SK-N-SH treated with all-trans-retinoic acid at 6 μM for 48 hours (cell line): ENCODE data around the gene ZMIZ1.

Experiments used
- ATAC-seq: fragments of 200-7000 bp; cut with Tn5 transposase; 3 replicates; pipeline ENCODE4 v1.9.1; 2020; ENCODE audit warnings: mild to moderate bottlenecking, moderate library complexity
- ARNTL ChIP-seq: fragments of 450-650 bp; formaldehyde crosslinking; IDR thresholded peaks from 2 replicates; pipeline ENCODE4 v1.5.0; 2020; ENCODE audit warnings: low read depth, mild to moderate bottlenecking, moderate library complexity, borderline replicate concordance
- BACH2 ChIP-seq: fragments of 250-450 bp; sonication (Bioruptor Pico); IDR thresholded peaks from 2 replicates; pipeline ENCODE4 v1.9.0; 2021; ENCODE audit warnings: mild to moderate bottlenecking, borderline replicate concordance
- CREB5 ChIP-seq: fragments of 250-450 bp; sonication (Bioruptor Pico); IDR thresholded peaks from 2 replicates; pipeline ENCODE4 v1.5.1; 2020; ENCODE audit warnings: low read depth, mild to moderate bottlenecking, moderate library complexity
- CSDC2 ChIP-seq: fragments of 250-450 bp; sonication (Bioruptor Pico); IDR thresholded peaks from 2 replicates; pipeline ENCODE4 v1.5.0; 2020; ENCODE audit warnings: mild to moderate bottlenecking, moderate library complexity
- ISL1 ChIP-seq: fragments of 250-450 bp; sonication (Bioruptor Pico); IDR thresholded peaks from 2 replicates; pipeline ENCODE4 v2.1.2; 2022; ENCODE audit warnings: mild to moderate bottlenecking, moderate library complexity
- OSR1 ChIP-seq: fragments of 250-450 bp; sonication (Bioruptor Pico); IDR thresholded peaks from 2 replicates; pipeline ENCODE4 v1.8.0; 2022; ENCODE audit warnings: moderate library complexity, mild to moderate bottlenecking, inconsistent platforms
- PPARA ChIP-seq: fragments of 250-450 bp; sonication (Bioruptor Pico); IDR thresholded peaks from 2 replicates; pipeline ENCODE4 v1.5.0; 2020; ENCODE audit warnings: mild to moderate bottlenecking, borderline replicate concordance
- RARB ChIP-seq: fragments of 250-450 bp; sonication (Bioruptor Pico); IDR thresholded peaks from 2 replicates; pipeline ENCODE4 v1.8.0; 2021; ENCODE audit warnings: mild to moderate bottlenecking, moderate library complexity
- SNAI2 ChIP-seq: fragments of 250-450 bp; sonication (Bioruptor Pico); IDR thresholded peaks from 2 replicates; pipeline ENCODE4 v1.5.0; 2020; ENCODE audit warnings: mild to moderate bottlenecking, moderate library complexity
- TCF4 ChIP-seq: fragments of 250-450 bp; sonication (Bioruptor Pico); IDR thresholded peaks from 2 replicates; pipeline ENCODE4 v1.8.0; 2021; ENCODE audit warnings: mild to moderate bottlenecking, moderate library complexity, borderline replicate concordance
- TOX ChIP-seq: fragments of 250-450 bp; sonication (Bioruptor Pico); IDR thresholded peaks from 2 replicates; pipeline ENCODE4 v1.8.0; 2021; ENCODE audit warnings: mild to moderate bottlenecking, moderate library complexity, borderline replicate concordance
- TSHZ2 ChIP-seq: fragments of 250-450 bp; sonication (Bioruptor Pico); IDR thresholded peaks from 2 replicates; pipeline ENCODE4 v1.5.0; 2020; ENCODE audit warnings: mild to moderate bottlenecking, moderate library complexity
- ZC3H10 ChIP-seq: fragments of 250-450 bp; sonication (Bioruptor Pico); IDR thresholded peaks from 2 replicates; pipeline ENCODE4 v1.5.1; 2021; ENCODE audit warnings: mild to moderate bottlenecking, moderate library complexity
- ZNF565 ChIP-seq: fragments of 450-650 bp; formaldehyde crosslinking; conservative IDR thresholded peaks from 2 replicates; pipeline ENCODE4 v1.5.0; 2020; ENCODE audit warnings: low read depth, mild to moderate bottlenecking, moderate library complexity
- ZNF70 ChIP-seq: fragments of 450-650 bp; formaldehyde crosslinking; IDR thresholded peaks from 2 replicates; pipeline ENCODE4 v1.5.0; 2020; ENCODE audit warnings: mild to moderate bottlenecking, moderate library complexity
- ZNF8 ChIP-seq: fragments of 450-650 bp; formaldehyde crosslinking; IDR thresholded peaks from 2 replicates; pipeline ENCODE4 v1.5.0; 2020; ENCODE audit warnings: mild to moderate bottlenecking, moderate library complexity
- TF ChIP-seq, protein P1 (sequence below): fragments of 250-450 bp; sonication (Bioruptor Pico); IDR thresholded peaks from 2 replicates; pipeline ENCODE4 v1.8.0; 2021; ENCODE audit warnings: low read depth, mild to moderate bottlenecking, moderate library complexity, borderline replicate concordance
- TF ChIP-seq, protein P2 (sequence below): fragments of 250-450 bp; sonication (Bioruptor Pico); IDR thresholded peaks from 2 replicates; pipeline ENCODE4 v1.5.1; 2021; ENCODE audit warnings: mild to moderate bottlenecking, moderate library complexity
- TF ChIP-seq, protein P3 (sequence below): fragments of 250-450 bp; sonication (Bioruptor Pico); IDR thresholded peaks from 2 replicates; pipeline ENCODE4 v1.8.0; 2020; ENCODE audit warnings: mild to moderate bottlenecking, moderate library complexity, borderline replicate concordance

ZMIZ1 gene

GRCh38 chr10:79026806-79027146, 42.0 kb upstream of the ZMIZ1 start (continued):
- TF ChIP-seq ZNF70 (CRISPR knock-in tag) (no peak), CSDC2 (no peak), ZNF8 (CRISPR knock-in tag) (no peak), BACH2 (CRISPR knock-in tag) (no peak)
- TF ChIP-seq, protein P1, sequence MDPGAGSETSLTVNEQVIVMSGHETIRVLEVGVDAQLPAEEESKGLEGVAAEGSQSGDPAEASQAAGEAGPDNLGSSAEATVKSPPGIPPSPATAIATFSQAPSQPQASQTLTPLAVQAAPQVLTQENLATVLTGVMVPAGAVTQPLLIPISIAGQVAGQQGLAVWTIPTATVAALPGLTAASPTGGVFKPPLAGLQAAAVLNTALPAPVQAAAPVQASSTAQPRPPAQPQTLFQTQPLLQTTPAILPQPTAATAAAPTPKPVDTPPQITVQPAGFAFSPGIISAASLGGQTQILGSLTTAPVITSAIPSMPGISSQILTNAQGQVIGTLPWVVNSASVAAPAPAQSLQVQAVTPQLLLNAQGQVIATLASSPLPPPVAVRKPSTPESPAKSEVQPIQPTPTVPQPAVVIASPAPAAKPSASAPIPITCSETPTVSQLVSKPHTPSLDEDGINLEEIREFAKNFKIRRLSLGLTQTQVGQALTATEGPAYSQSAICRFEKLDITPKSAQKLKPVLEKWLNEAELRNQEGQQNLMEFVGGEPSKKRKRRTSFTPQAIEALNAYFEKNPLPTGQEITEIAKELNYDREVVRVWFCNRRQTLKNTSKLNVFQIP (CRISPR knock-in tag), result no peak

DNA sequence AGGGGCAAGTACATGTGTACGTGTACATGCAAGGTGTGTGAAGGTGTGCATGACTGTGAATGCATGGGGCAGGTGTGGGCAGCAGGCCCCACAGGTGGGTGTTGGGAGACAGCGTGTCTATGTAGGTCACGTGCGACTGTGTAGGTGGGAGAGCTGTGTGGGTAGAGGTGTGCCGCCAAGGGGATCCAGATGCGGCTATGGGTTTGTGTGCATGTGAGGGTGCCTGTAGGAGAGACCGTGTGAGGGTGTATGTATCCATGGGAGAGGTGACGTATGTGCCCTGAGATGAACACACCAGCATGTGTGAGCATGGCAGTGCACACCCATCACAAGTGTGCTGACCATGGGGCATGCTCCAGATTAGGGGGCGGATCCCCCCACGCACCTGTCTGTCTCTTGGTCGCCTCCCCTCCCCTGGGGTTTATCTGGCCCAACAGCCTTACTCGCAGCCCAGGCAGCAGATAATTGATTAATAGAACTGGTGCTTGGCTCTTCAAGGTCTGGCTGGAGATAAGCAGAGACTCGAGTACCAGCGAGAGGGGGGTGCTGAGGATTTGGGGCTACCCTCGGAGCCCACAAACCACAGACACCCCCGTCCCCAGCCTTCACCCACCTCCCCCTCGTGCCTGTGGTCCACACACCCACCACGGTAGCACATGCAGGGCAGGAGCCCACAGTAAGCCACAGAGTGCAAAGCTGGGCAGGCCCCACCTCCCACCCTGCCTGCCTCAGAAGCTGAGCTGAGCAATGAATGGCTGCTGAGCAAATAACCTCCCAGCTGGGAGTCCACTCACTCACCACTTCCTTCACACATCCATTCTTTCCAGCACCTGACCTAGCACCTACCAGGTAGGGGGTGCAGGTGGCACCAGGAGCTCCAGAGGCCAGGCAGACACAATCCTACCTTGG, 41.4 kb upstream of the ZMIZ1 start:
- ATAC-seq, result no peak
- no peak for TF ChIP-seq CREB5 (CRISPR knock-in tag)

DNA sequence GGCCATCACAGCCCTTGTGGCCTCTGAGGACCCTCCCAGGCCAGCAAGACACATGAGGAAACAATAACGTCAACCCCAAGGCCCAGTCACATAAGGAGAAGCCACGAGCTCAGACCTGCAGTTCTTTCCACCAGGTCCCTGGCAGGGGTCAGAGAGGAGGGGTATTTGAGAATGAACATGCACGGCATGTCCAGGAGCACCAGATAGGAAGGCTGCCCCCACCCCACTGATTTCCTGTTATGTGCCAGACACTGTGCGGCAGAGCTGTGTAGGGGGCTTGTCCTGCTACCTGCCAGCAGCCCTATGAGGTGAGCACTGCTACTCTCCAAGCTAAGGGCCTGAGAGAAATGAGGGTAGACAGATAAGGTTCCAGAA, 40.7 kb upstream of the ZMIZ1 start:
- no peak for ATAC-seq
- TF ChIP-seq TOX (CRISPR knock-in tag) (no peak), OSR1 (CRISPR knock-in tag) (no peak), TCF4 (CRISPR knock-in tag) (no peak), ZNF70 (CRISPR knock-in tag) (no peak), ZC3H10 (no peak), BACH2 (CRISPR knock-in tag) (no peak), CSDC2 (no peak), PPARA (CRISPR knock-in tag) (no peak), TSHZ2 (CRISPR knock-in tag) (no peak), ISL1 (CRISPR knock-in tag) (no peak)
- TF ChIP-seq, protein P2, sequence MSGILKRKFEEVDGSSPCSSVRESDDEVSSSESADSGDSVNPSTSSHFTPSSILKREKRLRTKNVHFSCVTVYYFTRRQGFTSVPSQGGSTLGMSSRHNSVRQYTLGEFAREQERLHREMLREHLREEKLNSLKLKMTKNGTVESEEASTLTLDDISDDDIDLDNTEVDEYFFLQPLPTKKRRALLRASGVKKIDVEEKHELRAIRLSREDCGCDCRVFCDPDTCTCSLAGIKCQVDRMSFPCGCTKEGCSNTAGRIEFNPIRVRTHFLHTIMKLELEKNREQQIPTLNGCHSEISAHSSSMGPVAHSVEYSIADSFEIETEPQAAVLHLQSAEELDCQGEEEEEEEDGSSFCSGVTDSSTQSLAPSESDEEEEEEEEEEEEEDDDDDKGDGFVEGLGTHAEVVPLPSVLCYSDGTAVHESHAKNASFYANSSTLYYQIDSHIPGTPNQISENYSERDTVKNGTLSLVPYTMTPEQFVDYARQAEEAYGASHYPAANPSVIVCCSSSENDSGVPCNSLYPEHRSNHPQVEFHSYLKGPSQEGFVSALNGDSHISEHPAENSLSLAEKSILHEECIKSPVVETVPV, result no peak
- TF ChIP-seq, all 23 proteins: peak for 0

GRCh38 chr10:79028451-79029010, 40.2 kb upstream of the ZMIZ1 start:
- TF ChIP-seq TOX (CRISPR knock-in tag) (no peak), OSR1 (CRISPR knock-in tag) (no peak), SNAI2 (no peak), BACH2 (CRISPR knock-in tag) (no peak), ZNF70 (CRISPR knock-in tag) (no peak), CSDC2 (no peak), ZNF8 (CRISPR knock-in tag) (no peak), RARB (CRISPR knock-in tag) (no peak), ARNTL (CRISPR knock-in tag) (no peak), ZNF565 (CRISPR knock-in tag) (no peak), ZC3H10 (no peak)
- TF ChIP-seq, protein P3, sequence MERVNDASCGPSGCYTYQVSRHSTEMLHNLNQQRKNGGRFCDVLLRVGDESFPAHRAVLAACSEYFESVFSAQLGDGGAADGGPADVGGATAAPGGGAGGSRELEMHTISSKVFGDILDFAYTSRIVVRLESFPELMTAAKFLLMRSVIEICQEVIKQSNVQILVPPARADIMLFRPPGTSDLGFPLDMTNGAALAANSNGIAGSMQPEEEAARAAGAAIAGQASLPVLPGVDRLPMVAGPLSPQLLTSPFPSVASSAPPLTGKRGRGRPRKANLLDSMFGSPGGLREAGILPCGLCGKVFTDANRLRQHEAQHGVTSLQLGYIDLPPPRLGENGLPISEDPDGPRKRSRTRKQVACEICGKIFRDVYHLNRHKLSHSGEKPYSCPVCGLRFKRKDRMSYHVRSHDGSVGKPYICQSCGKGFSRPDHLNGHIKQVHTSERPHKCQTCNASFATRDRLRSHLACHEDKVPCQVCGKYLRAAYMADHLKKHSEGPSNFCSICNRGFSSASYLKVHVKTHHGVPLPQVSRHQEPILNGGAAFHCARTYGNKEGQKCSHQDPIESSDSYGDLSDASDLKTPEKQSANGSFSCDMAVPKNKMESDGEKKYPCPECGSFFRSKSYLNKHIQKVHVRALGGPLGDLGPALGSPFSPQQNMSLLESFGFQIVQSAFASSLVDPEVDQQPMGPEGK (CRISPR knock-in tag), result no peak
- TF ChIP-seq, protein P2, result no peak
- no peak for ATAC-seq
